C4-2B (cell line): Measurements from ENCODE around the gene KRTAP5-9.

Experiments
- ZFX ChIP-seq: fragments of 450-650 bp; IDR thresholded peaks from 2 replicates; pipeline ENCODE4 v1.6.1; 2017
- TF ChIP-seq, protein P1 (sequence below): fragments of 450-650 bp; conservative IDR thresholded peaks from 2 replicates; pipeline ENCODE4 v1.5.1; 2017; ENCODE audit warnings: mild to moderate bottlenecking

DNA sequence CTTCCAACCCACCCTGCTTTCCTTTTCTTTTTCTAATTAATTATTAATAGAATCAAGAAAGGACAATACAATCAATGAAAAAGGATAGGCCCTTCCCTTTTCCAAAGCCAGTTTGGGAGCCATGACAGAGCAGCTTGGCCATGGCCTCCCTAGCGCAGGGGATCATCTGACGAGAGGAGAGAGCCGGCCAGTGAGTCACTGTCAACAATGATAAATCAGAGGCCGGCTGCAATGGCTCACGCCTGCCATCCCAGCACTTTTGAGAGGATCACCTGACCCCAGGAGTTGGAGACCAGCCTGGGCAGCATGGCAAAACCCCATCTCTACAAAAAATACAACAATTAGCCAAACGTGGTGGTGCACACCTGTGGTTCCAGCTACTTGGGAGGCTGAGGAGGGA lies 48.7 kb upstream of the KRTAP5-9 start:
- TF ChIP-seq, protein P1, sequence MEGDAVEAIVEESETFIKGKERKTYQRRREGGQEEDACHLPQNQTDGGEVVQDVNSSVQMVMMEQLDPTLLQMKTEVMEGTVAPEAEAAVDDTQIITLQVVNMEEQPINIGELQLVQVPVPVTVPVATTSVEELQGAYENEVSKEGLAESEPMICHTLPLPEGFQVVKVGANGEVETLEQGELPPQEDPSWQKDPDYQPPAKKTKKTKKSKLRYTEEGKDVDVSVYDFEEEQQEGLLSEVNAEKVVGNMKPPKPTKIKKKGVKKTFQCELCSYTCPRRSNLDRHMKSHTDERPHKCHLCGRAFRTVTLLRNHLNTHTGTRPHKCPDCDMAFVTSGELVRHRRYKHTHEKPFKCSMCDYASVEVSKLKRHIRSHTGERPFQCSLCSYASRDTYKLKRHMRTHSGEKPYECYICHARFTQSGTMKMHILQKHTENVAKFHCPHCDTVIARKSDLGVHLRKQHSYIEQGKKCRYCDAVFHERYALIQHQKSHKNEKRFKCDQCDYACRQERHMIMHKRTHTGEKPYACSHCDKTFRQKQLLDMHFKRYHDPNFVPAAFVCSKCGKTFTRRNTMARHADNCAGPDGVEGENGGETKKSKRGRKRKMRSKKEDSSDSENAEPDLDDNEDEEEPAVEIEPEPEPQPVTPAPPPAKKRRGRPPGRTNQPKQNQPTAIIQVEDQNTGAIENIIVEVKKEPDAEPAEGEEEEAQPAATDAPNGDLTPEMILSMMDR = no peak
- TF ChIP-seq ZFX = no peak
